Sigmoid colon (tissue), 4 donors: Measurements from ENCODE around the gene SUSD6.

ENCODE experiments used
- CTCF ChIP-seq, 4 experiments: fragments of 450-650 bp in 3 of 4; fragments of 200-600 bp in 1 of 4; IDR thresholded peaks; one replicate each; pipeline ENCODE4 v1.5.1; 2016 to 2019; ENCODE audit warnings: antibody characterized with exemption in 4 of 4, mild to moderate bottlenecking in 3 of 4, moderate library complexity in 2 of 4
- POLR2AphosphoS5 ChIP-seq, 4 donors: sonication (generic); formaldehyde crosslinking; IDR thresholded peaks; one replicate each; pipeline ENCODE4 v1.6.1; 2017; ENCODE audit warnings: antibody characterized with exemption in 4 of 4

- TF ChIP-seq POLR2AphosphoS5 (IDR thresholded peaks at IDR 0.05) (no peak), CTCF (IDR thresholded peaks at IDR 0.05) (no peak)
Measured at GRCh38 chr14:69760810-69761209, 149.4 kb downstream of the SUSD6 start.
